ENCODE measurements around the gene BMP2K.
"Not testable (repeated sequence)": the region's sequence is repeated elsewhere in the genome, so short reads cannot be mapped to it uniquely, and the experiment has no call there.

BMP2K gene

GRCh38 chr4:78868712-78869111 lies 92.6 kb downstream of the BMP2K start:
- not testable (repeated sequence) for DNase-seq

GRCh38 chr4:78870056-78870455 lies 93.9 kb downstream of the BMP2K start:
- no peak for DNase-seq

DNA sequence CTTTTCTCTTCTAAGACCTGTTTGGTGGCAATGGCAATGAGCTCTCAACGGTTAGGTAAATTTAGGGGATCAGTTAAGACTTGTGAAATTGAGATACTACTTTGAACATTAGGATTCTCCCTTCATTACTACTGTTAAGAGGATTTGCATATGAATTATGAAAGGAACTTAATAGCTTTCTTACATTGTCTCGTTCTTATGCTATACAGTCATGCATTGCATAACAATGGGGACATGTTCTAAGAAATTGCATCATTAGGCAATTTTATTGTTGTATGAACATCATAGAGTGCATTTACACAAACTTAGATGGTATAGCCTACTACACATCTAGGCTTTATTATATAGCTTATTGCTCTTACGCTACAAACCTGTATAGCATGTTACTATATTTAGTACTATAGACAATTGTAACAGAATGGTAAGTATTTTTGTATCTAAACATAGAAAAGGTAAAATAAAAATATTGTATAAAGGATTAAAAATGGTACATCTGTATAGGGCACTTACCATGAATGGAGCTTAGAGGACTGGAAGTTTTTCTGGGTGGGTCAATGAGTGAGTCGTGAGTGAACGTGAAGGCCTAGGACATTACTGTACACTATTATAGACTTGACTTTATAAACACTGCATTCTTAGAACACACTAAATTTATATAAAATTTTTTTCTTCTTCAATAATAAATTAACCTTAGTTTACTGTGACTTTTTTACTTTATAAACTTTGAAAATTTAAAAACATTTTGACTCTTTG lies 100.6 kb downstream of the BMP2K start:
- DNase-seq, result no peak

DNA sequence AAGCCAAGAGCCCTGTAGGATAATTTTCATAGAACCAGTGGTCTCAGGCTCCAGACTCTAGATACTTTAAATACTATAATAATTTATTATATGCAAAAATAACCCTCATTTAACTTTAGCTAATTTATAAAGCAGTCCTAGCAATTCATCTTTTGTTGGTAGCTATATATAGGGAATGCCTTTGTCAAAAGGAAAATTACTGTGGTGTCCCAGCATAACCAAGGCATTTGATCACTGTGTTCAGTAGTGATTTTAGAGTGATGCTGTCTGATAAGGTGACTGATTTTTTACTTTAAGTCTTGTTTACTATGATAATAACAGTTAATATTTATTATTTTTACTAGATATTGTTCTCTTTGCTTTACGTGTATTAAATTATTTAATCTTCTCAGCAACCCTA lies 101.9 kb downstream of the BMP2K start:
- DNase-seq, result no peak

DNA sequence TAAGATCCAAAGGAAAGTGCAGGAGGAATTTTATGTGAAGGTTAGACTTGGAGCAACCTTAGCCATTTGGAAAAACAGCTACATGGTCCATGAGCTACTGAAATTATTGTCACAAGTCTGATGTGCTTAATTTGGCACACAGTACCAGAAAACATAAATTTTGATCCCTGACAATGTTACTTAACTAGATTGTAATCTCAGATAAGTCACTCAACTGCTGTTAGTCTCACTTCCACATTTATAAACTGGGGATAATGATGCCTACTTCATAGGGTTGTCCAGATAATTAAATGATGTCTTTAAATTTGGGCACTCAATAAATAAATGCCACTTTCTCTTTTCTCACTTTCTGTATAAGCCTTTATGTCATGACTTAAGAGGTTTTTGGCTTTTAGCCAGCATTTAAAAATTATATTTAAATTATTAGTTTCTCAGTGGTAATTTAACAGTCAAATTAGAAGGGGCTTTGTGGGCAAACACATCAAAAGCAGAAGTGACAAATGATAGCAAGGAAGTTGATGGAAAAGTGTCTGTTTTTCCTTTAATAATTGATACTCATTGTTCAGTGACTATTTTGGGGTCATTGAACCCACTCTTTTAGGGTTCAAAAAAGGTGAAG lies 104.8 kb downstream of the BMP2K start:
- no peak for DNase-seq

DNA sequence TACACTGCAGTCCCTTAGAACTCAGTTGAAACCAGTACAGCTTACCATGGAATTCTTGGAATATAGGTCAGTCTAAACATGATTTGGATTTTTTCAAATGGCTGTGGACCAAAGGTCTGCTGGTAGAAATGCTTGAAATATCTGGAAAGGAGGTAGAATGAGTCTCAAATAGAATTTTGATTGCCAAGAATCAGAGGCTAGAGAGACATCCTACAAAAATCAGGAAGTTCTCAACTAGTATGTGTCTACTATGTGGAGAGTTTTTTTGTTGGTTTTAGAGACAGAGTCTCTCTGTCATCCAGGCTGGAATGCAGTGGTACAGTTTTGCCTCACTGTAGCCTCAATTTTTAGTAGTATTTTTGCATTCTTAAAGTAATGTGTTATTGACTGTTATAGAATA lies 109.4 kb downstream of the BMP2K start:
- DNase-seq, result no peak

DNA sequence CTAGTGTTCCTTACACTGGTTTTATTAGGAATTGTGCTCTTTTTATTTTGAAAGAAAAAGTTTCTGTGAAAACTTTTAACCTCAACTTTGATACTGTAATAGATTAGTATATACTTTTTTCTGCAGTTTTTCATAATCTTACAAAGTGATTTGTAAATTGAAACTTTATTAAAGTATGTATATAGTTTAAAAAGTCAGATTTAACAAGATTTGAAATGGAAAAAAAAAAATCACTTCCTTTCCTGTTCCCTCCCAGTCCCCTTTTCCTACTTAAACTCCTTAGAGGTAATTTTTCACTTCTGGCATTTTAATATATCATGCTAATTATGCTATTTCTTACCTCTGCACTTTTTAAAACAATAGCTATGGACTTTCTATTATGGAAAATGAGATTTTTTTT lies 113.8 kb downstream of the BMP2K start:
- no peak for DNase-seq

DNA sequence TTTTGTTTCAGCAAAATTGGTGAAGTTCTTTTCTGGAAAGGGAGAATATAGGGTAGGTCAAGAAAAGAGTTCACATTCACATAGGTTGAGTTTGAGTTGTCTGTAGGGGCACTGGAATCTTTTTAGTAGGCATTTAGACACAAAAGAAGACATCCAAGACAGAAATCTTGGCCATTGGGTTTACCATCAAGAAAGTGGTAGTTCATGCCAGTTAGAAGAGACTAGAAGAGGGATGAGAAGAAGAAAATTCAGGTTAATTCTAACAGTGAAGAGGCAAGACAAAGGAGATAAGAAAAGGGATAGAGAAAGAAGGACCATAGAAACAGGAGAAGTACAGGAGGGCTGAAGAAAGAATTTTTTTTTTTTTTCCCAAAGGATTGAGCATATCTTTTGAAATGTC lies 123.2 kb downstream of the BMP2K start:
- DNase-seq, result no peak

- no peak for DNase-seq
These were observed 125.7 kb downstream of the BMP2K start for GRCh38 chr4:78901882-78902281.

- DNase-seq, result peak; percentile 56 to 88
These were observed 126.1 kb downstream of the BMP2K start for GRCh38 chr4:78902298-78902697.

GRCh38 chr4:78904143-78904542 lies 128.0 kb downstream of the BMP2K start:
- DNase-seq, result no peak

DNA sequence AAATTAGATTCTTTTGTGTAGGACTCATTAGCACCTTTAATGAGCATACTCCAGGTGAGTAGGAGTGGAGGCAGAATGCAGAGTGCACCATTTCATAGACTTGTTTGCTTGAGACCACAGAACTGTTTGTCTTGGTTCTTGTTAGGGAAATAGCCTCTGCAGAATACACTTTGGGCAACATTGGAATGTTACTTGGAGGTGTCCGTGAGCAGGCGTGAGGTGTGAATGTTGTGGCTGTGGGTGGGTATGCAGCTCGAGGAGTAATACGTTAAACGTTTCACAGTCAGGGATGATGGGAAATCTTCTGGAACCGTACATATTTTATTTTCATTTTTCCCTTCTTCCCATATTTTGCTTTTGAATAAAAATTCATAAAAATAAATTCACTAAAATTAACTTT lies 131.5 kb downstream of the BMP2K start:
- no peak for DNase-seq

- DNase-seq, result not testable (repeated sequence)
These were observed 132.8 kb downstream of the BMP2K start for GRCh38 chr4:78908974-78909373.

- no peak for DNase-seq
These were observed 134.5 kb downstream of the BMP2K start for GRCh38 chr4:78910612-78911011.

DNA sequence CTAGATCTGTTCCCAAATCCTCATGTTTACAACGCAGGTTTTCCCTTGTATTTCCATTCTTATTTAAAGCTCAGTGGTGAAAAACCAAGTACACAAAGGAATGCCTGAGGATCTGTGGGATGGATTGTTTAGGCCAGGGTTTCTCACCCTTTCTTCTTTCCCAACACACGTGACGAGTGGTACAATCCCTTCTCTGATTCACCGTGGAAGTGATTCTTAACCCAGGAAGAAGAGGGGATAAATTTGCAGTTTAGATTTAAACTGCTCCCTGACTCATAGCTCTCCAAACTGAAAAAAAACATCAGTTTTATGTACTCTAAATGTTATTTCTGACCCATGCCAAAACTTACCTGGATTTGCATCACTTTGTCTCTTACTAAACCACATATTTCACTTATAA lies 146.1 kb downstream of the BMP2K start:
- no peak for DNase-seq

DNA sequence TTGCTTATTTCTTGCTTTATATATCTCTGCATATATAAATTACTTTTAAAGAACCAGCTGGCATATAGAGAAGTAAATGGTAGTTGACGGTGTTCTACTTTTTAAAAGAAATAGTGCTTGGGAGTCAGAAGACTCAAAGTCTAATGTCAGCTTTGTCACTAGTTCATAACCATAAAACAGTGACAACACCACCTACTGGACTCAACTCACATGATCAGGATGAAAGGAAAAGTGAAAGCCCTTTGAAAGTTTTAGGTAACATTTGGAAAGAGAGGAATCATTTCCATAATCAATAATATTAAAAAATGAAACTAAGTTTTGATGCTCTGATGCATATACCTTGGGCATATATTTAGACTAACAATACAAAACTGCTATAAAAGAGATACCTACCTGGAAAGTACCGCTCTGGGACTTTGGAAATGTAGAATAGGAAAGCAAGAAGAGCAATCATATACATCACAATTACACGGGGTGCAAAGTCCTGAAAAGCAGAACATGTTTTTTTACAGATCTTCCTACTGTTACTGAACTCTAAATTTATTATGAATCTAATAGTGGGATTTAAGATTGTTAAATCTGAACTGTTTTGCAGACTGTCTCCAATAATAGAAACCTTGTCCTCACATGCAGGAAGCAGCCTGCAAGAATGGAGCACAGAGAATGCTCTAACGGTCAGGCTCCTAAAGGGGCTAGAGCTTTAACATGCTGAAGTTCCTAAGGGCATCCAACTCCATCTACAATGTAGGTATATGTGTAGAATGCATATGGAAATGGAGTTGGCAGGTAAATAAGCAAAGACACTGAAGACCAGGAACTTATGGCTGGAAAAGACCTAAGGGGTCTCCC lies 147.5 kb downstream of the BMP2K start:
- no peak for DNase-seq

GRCh38 chr4:78926826-78927225 lies 150.7 kb downstream of the BMP2K start:
- no peak for DNase-seq

GRCh38 chr4:78928835-78929234 lies 152.7 kb downstream of the BMP2K start:
- no peak for DNase-seq

- no peak for DNase-seq
These were observed 154.0 kb downstream of the BMP2K start for GRCh38 chr4:78930016-78930629.

GRCh38 chr4:78936989-78937388 lies 160.8 kb downstream of the BMP2K start:
- DNase-seq, result no peak

DNA sequence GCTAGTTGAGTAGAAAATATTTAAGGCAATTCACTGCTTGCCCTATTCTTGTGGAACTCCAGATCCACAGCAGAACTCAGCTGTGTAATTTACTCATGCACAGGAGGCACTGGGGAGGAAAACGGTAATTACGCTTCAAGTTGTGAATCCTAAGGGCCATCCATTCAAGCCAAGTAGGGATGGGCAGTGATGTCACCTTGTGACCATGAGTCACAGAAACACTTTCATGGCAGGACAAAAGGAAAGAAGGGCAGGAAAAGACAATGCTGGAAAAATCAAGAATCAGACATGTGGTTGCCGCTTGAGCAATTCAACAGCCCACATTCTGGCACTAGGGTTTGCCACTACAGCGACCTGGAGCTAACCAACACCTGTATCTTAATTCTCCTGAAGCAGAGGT lies 161.7 kb downstream of the BMP2K start:
- DNase-seq, result no peak

GRCh38 chr4:78938474-78938867 lies 162.3 kb downstream of the BMP2K start:
- DNase-seq, result no peak

Data from NCI-H524 (cell line).